DND-41 (cell line): Measurements from ENCODE around the gene DMP1.

Source experiments
- EZH2 ChIP-seq: IDR thresholded peaks from 3 replicates; pipeline ENCODE4 v1.6.1; 2012; ENCODE audit warnings: borderline replicate concordance, low read depth, mild to moderate bottlenecking, moderate library complexity, low read length, inconsistent platforms; ENCODE audit not compliant: severe bottlenecking
- TF ChIP-seq, protein P1 (sequence below): IDR thresholded peaks from 2 replicates; pipeline ENCODE4 v1.5.1; 2012; ENCODE audit warnings: borderline replicate concordance, low read length, moderate library complexity, mild to moderate bottlenecking; ENCODE audit not compliant: poor library complexity, severe bottlenecking; ENCODE audit errors: extremely low read depth

DNA sequence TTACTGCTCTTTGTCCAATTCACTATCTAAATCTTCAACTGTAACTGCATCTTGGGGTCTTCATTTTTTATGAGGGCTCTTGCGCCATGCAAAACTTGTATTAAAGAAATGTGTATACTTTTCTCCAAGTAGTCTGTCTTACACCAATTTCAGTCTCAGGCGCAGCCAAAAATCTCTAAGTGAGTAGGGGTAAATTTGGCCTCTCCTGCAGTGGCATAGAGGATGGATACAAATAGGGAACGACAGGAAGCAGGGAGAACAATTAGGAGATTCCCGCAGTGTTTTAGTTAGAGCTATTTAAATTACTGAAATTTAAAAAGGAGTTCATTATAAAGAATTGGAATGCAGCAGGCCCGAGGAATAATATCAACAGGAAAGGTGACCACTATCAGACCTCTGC, 30.2 kb downstream of the DMP1 start:
- TF ChIP-seq, protein P1, sequence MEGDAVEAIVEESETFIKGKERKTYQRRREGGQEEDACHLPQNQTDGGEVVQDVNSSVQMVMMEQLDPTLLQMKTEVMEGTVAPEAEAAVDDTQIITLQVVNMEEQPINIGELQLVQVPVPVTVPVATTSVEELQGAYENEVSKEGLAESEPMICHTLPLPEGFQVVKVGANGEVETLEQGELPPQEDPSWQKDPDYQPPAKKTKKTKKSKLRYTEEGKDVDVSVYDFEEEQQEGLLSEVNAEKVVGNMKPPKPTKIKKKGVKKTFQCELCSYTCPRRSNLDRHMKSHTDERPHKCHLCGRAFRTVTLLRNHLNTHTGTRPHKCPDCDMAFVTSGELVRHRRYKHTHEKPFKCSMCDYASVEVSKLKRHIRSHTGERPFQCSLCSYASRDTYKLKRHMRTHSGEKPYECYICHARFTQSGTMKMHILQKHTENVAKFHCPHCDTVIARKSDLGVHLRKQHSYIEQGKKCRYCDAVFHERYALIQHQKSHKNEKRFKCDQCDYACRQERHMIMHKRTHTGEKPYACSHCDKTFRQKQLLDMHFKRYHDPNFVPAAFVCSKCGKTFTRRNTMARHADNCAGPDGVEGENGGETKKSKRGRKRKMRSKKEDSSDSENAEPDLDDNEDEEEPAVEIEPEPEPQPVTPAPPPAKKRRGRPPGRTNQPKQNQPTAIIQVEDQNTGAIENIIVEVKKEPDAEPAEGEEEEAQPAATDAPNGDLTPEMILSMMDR = no peak
- no peak for TF ChIP-seq EZH2
